ENCODE measurements around the gene HOXA5. TPM values are rescaled to one million over a fixed set of nuclear protein-coding genes. Genes with fewer than 3 reads are reported as not detected.

Gene HOXA5
- total RNA-seq: 10 to 100 TPM; 10.7 to 61.0 (median 18.9) TPM

DNA sequence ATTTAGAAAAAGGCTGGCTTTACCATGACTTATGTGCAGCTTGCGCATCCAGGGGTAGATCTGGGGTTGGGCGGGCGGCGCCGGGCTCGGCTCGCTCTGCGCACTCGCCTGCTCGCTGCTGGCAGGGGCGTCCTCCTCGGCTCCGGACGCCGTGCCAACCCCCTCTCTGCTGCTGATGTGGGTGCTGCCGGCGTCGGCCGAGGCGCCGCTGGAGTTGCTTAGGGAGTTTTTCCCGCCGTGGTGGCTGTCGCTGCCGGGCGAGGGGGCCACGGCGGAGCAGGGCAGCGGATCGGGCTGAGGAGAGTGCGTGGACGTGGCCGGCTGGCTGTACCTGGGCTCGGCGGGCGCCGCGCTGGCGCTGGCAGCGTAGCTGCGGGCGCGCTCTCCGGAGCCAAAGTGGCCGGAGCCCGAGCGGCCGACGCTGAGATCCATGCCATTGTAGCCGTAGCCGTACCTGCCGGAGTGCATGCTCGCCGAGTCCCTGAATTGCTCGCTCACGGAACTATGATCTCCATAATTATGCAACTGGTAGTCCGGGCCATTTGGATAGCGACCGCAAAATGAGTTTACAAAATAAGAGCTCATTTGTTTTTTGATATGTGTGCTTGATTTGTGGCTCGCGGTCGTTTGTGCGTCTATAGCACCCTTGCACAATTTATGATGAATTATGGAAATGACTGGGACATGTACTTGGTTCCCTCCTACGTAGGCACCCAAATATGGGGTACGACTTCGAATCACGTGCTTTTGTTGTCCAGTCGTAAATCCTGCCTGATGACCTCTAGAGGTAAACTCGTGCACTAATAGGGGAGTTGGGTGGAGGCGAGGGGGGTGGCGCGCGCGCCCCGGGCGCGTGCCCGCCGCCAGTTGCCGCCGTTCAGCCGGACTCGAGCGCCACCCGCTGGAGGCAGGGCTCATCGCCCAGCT is at the start of gene HOXA5:
TSS of gene HOXA5 (minus strand) at position 659 of the 927 bp plus-strand sequence. CDS start at position 585, 74 bp downstream.
- DNase-seq: peak; percentile 71 to 73
- peak; percentile 27 to 30 for TF ChIP-seq POLR2A (IDR thresholded peaks at IDR 0.05)
- TF ChIP-seq, protein P1, sequence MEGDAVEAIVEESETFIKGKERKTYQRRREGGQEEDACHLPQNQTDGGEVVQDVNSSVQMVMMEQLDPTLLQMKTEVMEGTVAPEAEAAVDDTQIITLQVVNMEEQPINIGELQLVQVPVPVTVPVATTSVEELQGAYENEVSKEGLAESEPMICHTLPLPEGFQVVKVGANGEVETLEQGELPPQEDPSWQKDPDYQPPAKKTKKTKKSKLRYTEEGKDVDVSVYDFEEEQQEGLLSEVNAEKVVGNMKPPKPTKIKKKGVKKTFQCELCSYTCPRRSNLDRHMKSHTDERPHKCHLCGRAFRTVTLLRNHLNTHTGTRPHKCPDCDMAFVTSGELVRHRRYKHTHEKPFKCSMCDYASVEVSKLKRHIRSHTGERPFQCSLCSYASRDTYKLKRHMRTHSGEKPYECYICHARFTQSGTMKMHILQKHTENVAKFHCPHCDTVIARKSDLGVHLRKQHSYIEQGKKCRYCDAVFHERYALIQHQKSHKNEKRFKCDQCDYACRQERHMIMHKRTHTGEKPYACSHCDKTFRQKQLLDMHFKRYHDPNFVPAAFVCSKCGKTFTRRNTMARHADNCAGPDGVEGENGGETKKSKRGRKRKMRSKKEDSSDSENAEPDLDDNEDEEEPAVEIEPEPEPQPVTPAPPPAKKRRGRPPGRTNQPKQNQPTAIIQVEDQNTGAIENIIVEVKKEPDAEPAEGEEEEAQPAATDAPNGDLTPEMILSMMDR (IDR thresholded peaks at IDR 0.05): peak in 3 of 4 experiments; percentile 57 to 86 (median 58)
- peak within 1 kb of the TSS in 1 of 2 donors; percentile 69 for H3K27ac ChIP-seq
- no peaks in the 10 kb centered on the region for H3K27me3 ChIP-seq
- peak within 1 kb of the TSS in 1 of 2 donors; percentile 13 for H3K4me3 ChIP-seq
- intact Hi-C loops (cut with DNase I; ENCODE audit: low total_unique reads): loop anchor here (10.0 kb wide), 1 partner anchor 48 kb away; the partner anchor contains the start of gene HOXA1
- no peaks in the 10 kb centered on the region for H3K36me3 ChIP-seq
- no peaks in the 10 kb centered on the region for H3K4me1 ChIP-seq
- H3K9me3 ChIP-seq: no peaks in the 10 kb centered on the region

DNA sequence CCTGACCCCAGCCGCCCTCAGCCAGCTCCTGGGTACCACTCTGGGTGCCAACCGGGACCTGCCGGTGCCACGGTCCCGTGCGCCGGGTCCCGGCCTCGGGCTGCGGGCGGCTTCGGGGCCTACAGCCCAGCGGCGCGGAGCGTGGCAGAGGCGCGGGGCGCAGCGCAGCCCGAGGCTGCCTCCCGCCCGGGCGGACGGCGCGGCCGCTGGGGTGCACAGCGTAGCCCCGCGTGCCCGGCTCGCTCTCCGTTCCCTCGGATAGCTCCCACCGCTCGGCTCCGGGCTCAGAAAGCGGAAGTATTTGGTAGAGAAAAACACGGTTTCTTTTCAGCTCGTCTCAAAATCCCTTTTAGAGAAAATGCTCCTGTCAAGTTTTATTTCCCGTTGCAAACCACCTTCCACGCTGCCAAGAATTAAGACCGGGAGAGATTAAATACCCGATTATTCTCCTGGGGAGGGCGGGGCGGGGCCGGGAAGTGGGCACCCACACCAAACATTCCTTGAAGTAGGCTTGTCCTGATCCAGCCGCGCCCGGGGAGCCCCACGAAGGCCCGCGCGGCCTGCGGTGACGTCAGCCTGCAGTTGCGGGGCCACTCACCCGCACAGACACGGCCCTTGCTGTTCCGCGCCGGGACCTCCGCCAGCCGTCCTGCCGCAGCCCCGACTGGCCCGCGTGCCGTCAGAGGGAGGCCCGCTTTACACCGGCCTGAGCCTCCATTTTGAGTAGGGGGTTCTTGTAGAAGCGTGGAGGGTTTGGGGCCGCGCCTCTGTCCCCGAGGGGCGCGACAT is 49.3 kb upstream of the HOXA5 start:
- Histone ChIP-seq H3K27me3 (peaks cover 10 to 20% of the 10 kb centered on the region in 2 donors), H3K4me3 (peak overlapping the region; percentile 45 to 55), H3K27ac (peak overlapping the region; percentile 94 to 96), H3K9me3 (no peaks in the 10 kb centered on the region), H3K4me1 (peaks cover 0 to 4% of the 10 kb centered on the region in 2 donors), H3K36me3 (no peaks in the 10 kb centered on the region)
- DNase-seq: peak; percentile 57 to 68
- intact Hi-C loops (cut with DNase I; ENCODE audit: low total_unique reads): no loop called here
- no peak for TF ChIP-seq POLR2A (IDR thresholded peaks at IDR 0.05)
- TF ChIP-seq, protein P1 (IDR thresholded peaks at IDR 0.05): no peak

DNA sequence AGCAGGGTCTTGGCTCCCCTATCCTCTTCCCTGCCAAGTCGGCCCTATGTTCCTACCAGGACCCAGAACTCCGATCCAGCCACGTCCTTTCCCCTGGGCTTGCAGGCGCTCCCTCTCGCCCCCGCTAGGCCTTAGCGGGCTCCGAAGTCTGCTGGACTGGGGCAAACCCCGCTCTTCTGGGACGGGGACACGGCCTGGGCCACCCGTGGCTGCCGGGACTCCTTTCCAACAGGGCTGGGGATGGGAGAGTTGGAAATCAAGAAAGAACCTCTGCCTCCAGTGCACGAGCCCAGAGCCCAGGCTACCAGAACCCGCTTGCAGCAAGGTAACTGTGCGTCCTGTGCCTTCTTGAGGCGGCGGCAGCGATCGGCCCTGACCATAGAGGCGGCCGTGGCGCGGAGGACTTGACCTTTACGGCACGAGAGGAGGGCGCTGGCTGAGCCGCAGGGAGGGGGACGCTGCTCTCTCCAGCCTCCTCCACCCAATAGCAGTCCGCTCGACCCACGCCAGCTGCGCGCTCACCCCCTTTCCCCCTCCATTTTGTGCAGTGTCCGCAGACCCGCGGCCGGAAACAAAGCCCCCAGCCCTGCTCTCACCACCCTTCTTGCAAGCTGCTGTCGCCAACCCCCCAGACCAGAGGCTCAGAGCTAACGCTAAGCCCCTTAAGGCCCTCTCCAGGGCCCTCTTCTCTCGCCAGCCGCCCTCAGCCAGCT is 48.5 kb upstream of the HOXA5 start:
- DNase-seq: peak; percentile 56 to 84
- TF ChIP-seq, protein P1 (IDR thresholded peaks at IDR 0.05): no peak
- peak in 1 of 2 donors; percentile 24 for TF ChIP-seq POLR2A (IDR thresholded peaks at IDR 0.05)
- H3K9me3 ChIP-seq: no peaks in the 10 kb centered on the region
- intact Hi-C loops (cut with DNase I; ENCODE audit: low total_unique reads): no loop called here
- peaks cover 0 to 4% of the 10 kb centered on the region in 2 donors for H3K4me1 ChIP-seq
- no peaks in the 10 kb centered on the region for H3K36me3 ChIP-seq
- H3K27ac ChIP-seq: peak overlapping the region; percentile 94 to 96
- peaks cover 4 to 13% of the 10 kb centered on the region in 2 donors for H3K27me3 ChIP-seq
- peak overlapping the region; percentile 45 to 55 for H3K4me3 ChIP-seq

DNA sequence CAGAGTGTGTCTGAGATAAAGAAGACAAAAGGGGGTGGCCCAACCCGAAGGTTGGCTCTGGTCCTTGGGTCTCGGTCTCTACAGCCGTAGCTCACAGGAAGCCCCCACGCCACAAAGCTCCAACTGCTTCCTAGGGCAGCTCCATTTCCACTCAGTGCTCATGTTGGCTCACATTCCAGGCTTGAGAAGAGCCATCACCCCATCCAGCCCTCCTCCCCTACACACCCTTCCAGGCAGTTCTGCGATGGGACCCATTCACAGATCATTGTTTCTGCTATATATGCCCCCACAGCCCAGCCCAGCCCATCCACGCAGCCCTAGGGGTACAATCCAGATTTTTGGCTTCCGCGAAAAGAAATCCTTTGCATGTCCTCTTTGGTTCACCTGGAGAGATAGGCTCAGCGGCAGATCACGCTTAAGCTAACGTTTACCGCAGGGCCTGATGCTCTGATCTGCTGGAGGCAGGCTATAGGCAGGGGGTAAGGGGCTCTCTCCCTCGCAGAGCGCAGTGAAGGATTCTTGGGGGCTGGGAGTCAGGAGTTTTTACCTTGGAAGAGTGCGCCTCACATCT is 47.8 kb upstream of the HOXA5 start:
- H3K27ac ChIP-seq: peak overlapping the region; percentile 94 to 96
- TF ChIP-seq, protein P1 (IDR thresholded peaks at IDR 0.05): no peak
- TF ChIP-seq POLR2A (IDR thresholded peaks at IDR 0.05): no peak
- peaks cover 4 to 7% of the 10 kb centered on the region in 2 donors for H3K27me3 ChIP-seq
- peaks cover 0 to 4% of the 10 kb centered on the region in 2 donors for H3K4me1 ChIP-seq
- no peaks in the 10 kb centered on the region for H3K36me3 ChIP-seq
- intact Hi-C loops (cut with DNase I; ENCODE audit: low total_unique reads): no loop called here
- DNase-seq: peak in 1 of 2 donors; percentile 37
- H3K9me3 ChIP-seq: no peaks in the 10 kb centered on the region
- peak overlapping the region; percentile 45 to 55 for H3K4me3 ChIP-seq
